T47D (cell line): ENCODE measurements around the gene IFTAP.

Source experiments
- DNase-seq, 2 experiments: peaks; one replicate each; pipeline versions ENCODE4 v3.0.0 to v3.0.0-alpha.2; 2011 to 2012; ENCODE audit warnings: low read depth in 1 of 2, low spot score in 1 of 2
- JUND ChIP-seq: IDR thresholded peaks from 2 replicates; pipeline ENCODE4 v1.6.1; 2012; ENCODE audit warnings: low read depth
- in situ Hi-C: cut with HindIII; loops from 2 replicates; pipeline ENCODE4 v1.10.0; 2016; ENCODE audit warnings: low sequenced_read_pairs, low pct_unique_long_range_greater_than_20kb

IFTAP gene

DNA sequence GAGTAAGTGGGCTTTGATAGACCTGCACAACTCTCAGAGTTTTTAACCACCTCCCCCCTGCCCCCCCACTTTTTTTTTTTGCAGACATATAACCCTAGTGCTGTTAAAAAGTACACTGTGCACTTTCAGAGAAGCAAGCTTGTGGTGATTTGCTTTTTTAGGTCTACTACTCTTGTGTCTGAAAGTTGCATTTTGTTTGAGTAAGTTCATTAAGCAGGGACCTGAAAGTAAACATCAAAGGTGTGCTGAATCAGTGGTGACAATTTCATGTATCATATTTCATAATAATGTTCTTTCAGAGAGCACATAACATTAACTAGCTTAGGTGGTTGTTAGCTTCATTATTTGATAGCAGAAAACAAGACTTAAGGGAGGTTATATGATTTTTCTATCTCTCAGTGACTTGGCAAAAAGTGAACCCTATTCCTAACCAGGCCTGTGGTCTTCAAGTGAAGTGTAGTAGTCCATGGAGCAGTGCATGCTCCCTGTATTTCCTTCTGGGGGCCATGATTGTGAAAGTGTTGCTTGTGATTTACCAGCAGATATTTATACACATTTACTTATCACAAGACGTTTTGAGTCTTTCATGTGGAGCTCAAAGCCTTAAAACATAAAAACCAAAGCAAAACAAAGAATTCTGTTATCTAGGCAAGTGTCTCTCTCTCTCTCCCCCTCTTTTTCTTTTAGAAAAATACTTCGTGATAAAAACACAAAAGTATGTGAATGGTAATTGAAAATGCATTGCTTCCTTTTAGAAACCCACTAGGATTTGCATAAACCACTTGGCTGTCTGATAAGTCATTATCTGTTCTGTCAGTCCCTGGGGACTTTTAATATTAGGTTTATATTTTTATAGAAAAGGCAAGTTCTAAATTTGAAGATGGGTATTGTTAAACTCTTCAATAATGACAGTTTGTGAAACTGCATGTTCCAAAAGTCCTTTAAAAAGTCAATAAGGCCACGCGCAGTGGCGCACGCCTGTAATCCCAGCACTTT lies 11.2 kb downstream of the IFTAP start:
- TF ChIP-seq JUND, result no peak
- DNase-seq, result no peak
- in situ Hi-C loops, result no loop called here

DNA sequence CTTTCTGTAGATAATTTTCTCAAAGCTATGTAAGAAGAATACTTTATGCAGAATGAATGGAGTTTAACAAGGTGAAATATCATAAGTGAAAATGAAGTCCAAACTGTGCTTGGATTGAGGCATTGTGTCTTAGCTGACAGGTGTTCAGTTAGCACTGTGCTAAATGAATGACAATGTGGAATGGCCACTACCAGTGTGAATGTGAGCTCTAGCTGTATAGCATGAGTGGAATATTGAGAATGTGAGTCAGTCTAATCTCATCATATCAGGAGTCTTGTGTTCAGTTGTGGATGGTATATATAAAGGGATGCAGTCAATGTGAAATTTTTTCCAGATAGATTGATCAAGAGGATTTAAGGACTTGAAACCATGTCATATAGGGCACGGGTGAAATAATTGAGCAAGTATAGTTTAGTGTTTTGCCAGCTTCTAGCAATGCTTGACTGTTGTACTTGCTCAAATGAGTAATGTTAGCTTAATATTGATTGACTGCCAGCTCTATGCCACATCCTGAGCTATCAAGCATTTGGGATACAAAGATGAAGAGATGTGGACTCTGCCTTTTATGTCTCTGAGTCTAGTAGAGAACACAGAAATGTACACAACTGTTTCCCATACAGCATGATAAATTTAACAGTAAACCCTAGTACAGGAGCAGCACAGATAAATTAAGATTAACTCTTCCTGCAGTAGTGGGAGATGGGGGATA lies 14.3 kb downstream of the IFTAP start:
- in situ Hi-C loops, result no loop called here
- no peak for TF ChIP-seq JUND
- no peak for DNase-seq

DNA sequence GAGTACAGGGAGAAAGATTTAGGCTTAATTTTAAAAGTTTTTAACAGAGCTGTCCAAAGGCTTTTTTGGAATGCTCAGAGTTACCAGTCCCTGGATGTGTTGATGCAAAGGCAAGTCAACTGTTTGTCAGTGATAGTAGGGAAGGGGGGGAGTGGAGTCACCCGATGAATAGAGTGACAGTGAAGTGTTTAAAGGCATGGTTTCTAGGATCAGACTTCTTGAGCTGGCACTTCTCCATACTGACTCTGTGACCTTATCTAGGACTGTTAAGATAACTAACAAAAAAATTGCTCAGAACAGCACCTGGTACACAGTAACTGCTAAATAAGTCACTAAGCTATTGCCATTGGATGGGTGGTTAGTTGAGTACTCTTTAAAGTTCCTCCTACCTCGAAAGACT lies 15.1 kb downstream of the IFTAP start:
- in situ Hi-C loops, result no loop called here
- no peak for TF ChIP-seq JUND
- DNase-seq, result no peak

DNA sequence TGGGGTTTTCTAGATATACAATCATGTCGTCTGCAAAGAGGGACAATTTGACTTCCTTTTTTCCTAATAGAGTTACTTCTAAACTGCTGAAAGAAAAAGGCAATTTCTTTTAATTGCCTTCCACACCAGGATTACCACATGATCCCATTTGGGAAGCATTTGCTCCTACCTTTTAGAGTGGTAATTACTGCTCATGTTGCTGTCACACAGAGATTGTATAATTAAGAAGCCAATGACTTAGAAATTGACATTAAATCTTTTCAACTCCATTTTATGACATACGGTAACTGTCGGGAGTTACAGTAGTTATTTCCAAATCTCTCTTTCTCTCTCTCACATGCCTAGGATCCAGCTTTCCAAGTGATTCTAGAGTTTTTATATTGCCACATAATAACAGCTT lies 21.5 kb downstream of the IFTAP start:
- no peak for TF ChIP-seq JUND
- no peak for DNase-seq
- in situ Hi-C loops, result no loop called here

DNA sequence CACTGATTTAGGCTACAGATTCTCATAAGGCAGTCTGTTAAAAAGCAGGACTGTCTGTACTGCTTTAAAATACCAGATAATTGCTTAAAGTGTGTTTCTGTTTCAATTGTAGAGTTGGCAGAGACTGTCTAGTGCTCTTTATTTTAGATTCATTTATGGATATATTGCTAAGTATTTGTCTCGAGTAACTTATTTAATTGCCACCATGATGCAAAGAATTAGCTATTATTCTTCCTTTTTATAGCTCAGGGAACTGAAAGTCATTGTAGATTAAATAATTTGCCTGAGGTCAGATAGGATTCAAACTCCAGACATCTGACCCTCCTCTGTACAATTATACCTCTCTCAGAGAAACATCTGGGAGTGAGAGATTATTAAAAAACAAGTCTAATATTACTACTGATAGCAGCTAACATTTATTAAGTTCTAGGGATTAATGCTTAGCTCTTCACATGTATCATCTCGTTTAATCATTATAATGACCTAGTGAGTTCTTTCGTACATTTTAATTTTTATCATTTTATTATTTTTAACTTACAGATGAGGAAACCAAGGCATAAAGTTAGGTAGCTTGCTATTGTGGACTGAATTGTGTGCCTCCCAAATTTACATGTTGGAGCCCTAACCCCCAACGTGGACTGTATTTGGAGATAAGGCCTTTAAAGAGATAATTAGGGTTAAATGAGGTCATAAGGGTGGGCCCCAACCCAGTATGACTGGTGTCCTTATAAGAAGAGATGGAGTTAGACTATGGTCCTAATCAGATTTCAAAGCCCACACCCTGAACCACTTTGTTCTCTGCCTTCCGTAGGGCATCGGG lies 23.5 kb downstream of the IFTAP start:
- in situ Hi-C loops, result no loop called here
- no peak for TF ChIP-seq JUND
- DNase-seq, result no peak

DNA sequence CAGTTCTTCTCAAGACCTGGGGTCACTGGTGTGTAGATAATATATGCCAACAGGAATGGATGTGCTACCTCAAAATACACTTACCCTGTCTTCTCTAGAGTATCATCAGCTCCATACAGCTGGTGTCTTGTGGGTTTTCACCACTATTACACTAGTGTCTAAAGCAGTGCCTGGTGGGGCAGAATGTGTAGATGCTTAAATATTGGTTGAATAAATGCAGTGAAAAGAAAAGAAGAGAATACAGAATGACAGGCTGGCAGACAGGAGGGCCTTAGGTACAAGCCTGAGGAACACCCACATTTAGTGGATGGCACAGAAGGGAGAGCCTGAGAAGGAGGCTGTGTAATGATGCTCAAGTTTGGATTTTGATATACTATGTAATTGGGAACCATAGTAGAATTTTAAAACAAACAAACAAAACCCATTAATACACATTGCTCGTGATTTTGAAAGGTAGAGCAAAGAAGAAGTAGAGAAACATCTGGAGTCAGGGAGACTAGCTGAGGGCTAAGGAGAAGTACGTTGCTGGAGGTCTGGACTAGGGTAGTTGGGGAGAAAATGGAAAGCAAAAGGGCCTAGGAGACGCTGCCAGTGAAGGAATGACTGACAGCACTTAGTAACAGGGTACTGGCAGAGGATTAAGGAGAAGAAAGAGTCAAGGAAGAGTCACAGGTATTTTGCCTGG lies 24.2 kb downstream of the IFTAP start:
- no peak for DNase-seq
- no peak for TF ChIP-seq JUND
- in situ Hi-C loops, result no loop called here

DNA sequence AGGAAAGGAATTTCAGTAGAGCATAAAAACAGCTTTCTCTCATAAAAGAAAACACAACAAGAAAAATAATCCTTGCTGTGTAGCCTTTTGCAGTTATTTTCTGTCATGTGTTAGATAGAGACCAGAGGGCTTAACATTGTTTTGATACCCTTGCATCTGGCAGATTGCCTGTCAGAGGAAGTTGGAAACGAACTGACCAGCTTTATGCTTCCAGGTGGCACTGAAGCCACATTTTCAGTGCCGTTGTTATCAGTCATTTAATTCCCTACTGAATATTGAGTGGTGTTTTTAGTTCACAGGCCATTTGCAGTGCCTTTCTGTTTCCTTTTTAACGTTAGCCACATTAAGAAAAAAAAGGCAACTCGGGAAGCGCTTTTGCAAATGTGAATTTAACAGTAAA lies 25.2 kb downstream of the IFTAP start:
- in situ Hi-C loops, result no loop called here
- DNase-seq, result no peak
- TF ChIP-seq JUND, result no peak

DNA sequence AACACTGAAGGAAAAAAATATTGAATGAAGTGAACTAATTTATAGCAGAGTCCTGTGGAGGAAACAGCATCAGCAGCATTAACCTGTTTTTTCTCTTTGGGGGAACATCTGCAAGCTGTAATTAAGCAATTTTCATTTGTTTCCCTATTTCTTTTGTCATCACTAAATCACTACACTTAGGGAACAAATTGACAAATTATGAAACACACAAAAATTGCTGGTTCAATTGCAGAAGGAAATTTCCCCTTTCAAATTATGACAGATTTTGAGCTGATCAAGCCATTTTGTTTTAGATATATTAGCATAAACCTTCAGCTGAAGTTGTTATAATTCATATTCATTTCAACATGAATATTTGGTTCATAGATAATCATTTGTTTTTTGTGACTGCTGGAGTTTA lies 25.9 kb downstream of the IFTAP start:
- TF ChIP-seq JUND, result no peak
- in situ Hi-C loops, result no loop called here
- DNase-seq, result no peak

DNA sequence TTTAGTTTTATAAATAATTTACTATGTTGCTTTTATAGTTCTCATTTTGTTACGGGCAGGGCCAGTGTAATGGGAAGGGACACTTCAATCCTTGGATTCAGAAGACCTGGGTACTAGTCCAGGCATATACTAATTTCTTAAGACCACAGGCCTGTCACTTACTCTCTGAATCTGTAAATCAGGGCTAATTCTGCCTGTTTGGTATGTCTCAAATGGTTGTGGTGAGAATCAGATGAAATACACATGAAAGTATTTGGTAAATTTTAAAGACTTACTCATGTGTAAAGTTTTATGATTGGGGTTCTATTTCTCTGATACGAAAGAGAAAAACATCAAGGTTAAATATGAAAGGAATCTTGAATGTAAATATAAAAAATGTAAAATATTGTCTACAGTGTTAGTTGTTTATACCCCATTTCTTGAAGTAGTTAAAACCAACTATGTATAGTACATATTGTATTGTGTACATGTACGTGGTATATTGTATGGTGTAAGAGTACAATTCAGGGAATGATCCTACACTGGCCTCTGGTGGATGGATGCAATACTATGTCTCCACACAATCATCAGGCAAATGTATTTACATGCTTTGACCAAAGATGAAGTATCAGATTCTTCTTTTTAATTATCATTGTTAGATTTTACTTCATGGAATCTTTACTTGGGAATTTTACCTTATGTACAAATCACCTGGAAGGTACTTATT lies 28.3 kb downstream of the IFTAP start:
- no peak for TF ChIP-seq JUND
- in situ Hi-C loops, result no loop called here
- peak; percentile 51 to 76 for DNase-seq

DNA sequence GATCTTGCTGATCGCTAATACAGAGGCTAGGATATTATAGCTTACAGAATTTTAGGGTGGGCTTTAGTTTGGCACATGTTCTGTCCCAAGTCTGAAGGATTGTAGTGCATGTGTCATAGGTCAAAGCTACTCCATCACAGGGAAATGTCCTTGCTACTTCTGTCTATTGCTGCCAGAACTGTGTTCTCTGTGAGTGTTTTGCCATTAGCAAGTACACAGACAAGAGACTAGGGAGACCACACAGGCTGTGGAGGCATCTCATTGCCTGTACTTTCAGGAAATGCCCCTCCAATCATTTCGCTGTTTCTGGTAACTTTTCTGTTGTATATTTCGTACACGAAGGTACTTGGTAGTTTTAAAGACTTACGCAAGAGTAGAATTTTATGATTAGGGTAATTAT lies 29.2 kb downstream of the IFTAP start:
- in situ Hi-C loops, result no loop called here
- no peak for TF ChIP-seq JUND
- DNase-seq, result no peak

DNA sequence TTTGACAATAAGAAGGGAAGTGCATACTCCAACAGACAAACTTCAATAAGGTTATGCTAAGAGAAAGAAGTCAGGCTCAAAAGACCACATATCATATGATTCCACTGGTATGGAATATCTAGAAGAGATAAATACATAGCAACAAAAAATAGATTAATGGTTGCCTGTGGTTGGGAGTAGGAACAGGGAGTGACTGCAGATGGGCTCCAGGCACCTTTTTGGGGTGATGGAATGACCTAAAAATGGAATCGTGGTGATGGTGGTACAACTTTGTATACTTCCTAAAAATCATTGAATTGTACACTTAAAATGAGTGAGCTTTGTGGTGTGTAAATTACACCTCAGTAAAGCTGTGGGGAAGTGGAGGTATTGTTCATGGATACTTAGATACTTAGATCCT lies 32.7 kb downstream of the IFTAP start:
- in situ Hi-C loops, result no loop called here
- TF ChIP-seq JUND, result no peak

More for the DNA sequence above, 32.7 kb downstream of the IFTAP start:
- no peak for DNase-seq
